Body of pancreas (tissue), 4 donors: ENCODE data around the gene CCDC60. TPM values are rescaled to one million over a fixed set of nuclear protein-coding genes. Genes with fewer than 3 reads are reported as not detected.

ENCODE experiments used
- ATAC-seq: fragments of 150-250 bp; one replicate; pipeline ENCODE4 v1.9.1; 2016
- DNase-seq, 4 donors: peaks; one replicate each; pipeline ENCODE4 v3.0.0-alpha.2; 2019
- H3K27ac ChIP-seq, 4 donors: fragments of 200-600 bp; sonication (generic); 1 replicate in 3 of 4; 2 replicates in 1 of 4; pipeline versions ENCODE4 v1.5.1 to v1.6.1; 2016 to 2019; ENCODE audit warnings: mild to moderate bottlenecking in 1 of 4, mixed read lengths in 1 of 4, moderate library complexity in 1 of 4
- H3K27me3 ChIP-seq, 2 donors: fragments of 200-600 bp; sonication (generic); one replicate each; pipeline ENCODE4 v1.6.0; 2016; ENCODE audit warnings: mild to moderate bottlenecking in 1 of 2
- H3K36me3 ChIP-seq, 2 donors: fragments of 200-600 bp; sonication (generic); replicated peaks in 1 of 2; 2 replicates each; pipeline ENCODE4 v1.5.1; 2016; ENCODE audit warnings: low read depth in 2 of 2; ENCODE audit not compliant: insufficient read depth in 1 of 2
- H3K4me1 ChIP-seq: fragments of 200-600 bp; sonication (generic); one replicate; pipeline ENCODE4 v1.6.0; 2016
- H3K4me3 ChIP-seq, 2 donors: fragments of 200-600 bp; sonication (generic); 1 replicate in 1 of 2; 2 replicates in 1 of 2; pipeline ENCODE4 v1.5.1; 2016 to 2019
- H3K9me3 ChIP-seq, 3 donors: fragments of 200-600 bp; sonication (generic); 1 replicate in 2 of 3; 2 replicates in 1 of 3; pipeline ENCODE4 v1.5.1; 2016
- POLR2A ChIP-seq, 3 donors: fragments of 450-650 bp; IDR thresholded peaks; one replicate each; pipeline ENCODE4 v1.6.1; 2016; ENCODE audit warnings: antibody characterized with exemption in 3 of 3, mild to moderate bottlenecking in 2 of 3
- WGBS, 2 donors: methylation state at CpG; one replicate each; pipeline ENCODE4 v1.1.5; 2017; 5-methylcytosine and 5-hydroxymethylcytosine counted together
- intact Hi-C: fragments of 100-400 bp; cut with DNase I; formaldehyde crosslinking; loops from one replicate; pipeline ENCODE4 v1.15.1; 2023
- total RNA-seq, 2 donors: library from RNA; depleted of rRNA; stranded (reverse); fragments of >200 nt; gene quantifications; one replicate each; pipeline ENCODE4 v1.1.0, GENCODE V29; 2016
- TF ChIP-seq, protein P1 (sequence below), 7 experiments: fragments of 450-650 bp in 4 of 7; fragments of 200-600 bp in 3 of 7; sonication (generic) in 3 of 7; IDR thresholded peaks; one replicate each; pipeline ENCODE4 v1.5.1; 2016 to 2019; ENCODE audit warnings: antibody characterized with exemption in 7 of 7

The CCDC60 gene
- total RNA-seq, 2 donors from 2014 or later = not detected

DNA sequence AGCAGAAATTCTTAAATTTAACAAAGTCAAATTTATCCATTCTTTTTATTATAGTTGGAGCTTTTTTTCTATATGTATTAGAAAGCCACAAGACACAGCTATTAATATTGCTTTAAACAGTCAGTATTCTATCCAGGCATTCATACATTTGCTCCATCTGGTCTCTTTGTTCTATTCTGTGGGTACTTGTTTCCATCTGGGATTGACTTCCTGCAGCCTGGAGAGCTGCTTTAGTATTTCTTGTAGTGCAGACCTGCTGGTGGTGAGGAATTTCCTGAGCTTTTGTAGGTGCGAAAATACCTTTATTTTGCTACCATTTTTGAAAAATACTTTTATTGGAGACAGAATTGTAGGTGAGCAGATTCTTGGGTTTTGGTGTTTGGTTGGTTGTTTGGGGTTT is 29.0 kb downstream of the CCDC60 start:
- Histone ChIP-seq H3K9me3 (no peaks in the 10 kb centered on the region), H3K4me1 (no peaks in the 10 kb centered on the region), H3K27me3 (no peaks in the 10 kb centered on the region), H3K36me3 (no peaks in the 10 kb centered on the region), H3K4me3 (no peak overlapping the region), H3K27ac (no peak overlapping the region)
- ATAC-seq = no peak
- no peak for TF ChIP-seq POLR2A (IDR thresholded peaks at IDR 0.05)
- TF ChIP-seq, protein P1, sequence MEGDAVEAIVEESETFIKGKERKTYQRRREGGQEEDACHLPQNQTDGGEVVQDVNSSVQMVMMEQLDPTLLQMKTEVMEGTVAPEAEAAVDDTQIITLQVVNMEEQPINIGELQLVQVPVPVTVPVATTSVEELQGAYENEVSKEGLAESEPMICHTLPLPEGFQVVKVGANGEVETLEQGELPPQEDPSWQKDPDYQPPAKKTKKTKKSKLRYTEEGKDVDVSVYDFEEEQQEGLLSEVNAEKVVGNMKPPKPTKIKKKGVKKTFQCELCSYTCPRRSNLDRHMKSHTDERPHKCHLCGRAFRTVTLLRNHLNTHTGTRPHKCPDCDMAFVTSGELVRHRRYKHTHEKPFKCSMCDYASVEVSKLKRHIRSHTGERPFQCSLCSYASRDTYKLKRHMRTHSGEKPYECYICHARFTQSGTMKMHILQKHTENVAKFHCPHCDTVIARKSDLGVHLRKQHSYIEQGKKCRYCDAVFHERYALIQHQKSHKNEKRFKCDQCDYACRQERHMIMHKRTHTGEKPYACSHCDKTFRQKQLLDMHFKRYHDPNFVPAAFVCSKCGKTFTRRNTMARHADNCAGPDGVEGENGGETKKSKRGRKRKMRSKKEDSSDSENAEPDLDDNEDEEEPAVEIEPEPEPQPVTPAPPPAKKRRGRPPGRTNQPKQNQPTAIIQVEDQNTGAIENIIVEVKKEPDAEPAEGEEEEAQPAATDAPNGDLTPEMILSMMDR (IDR thresholded peaks at IDR 0.05) = no peak
- intact Hi-C loops = no loop called here
- 61 to 68% methylated on average over 1 of the region's 1 CpG for WGBS, 2 donors
- DNase-seq = no peak

DNA sequence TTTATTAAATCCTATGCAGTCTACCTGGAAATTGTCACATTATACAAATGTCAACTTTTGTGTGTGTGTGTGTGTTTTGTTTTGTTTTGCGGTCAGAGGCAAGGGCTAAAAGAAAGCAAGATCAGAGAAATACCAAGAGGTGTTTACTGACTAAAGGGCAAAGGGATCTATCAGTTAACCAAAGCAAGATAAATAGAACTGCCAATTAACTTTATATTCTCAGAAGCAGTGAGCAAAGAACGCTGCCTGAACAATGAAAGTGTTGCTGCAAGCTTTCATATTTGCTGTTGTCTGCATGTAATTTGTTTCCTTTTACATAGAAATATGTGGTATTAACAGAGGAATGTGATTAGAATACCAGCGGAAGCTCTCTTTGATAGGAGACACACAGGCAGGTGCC is 30.9 kb downstream of the CCDC60 start:
- Histone ChIP-seq H3K36me3 (no peaks in the 10 kb centered on the region), H3K27ac (no peak overlapping the region), H3K4me3 (no peak overlapping the region), H3K9me3 (no peaks in the 10 kb centered on the region), H3K4me1 (no peaks in the 10 kb centered on the region), H3K27me3 (no peaks in the 10 kb centered on the region)
- ATAC-seq (no peak), DNase-seq (no peak)
- no peak for TF ChIP-seq POLR2A (IDR thresholded peaks at IDR 0.05)
- TF ChIP-seq, protein P1 (IDR thresholded peaks at IDR 0.05) = no peak
- WGBS, 2 donors = 12 to 16% methylated on average over 3 of the region's 3 CpGs
- intact Hi-C loops = no loop called here

DNA sequence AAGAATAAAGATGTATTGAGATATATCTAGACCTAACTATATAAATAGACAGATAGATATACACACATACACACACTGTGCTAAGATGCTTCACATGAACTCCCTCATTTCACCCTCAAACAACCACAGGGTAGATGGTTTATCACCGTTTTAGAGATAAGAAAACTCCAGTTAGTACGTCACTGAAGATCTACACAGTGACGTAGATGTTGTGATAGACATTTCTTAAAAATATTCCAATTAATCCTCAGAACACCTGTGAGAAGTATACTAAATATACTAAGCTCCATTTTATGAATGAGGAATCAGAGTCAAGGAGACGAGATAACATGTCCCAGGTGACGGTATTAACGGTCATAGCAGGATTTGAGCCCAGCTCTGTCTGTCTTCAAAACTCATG is 31.5 kb downstream of the CCDC60 start:
- 59 to 60% methylated on average over 6 of the region's 6 CpGs for WGBS, 2 donors

DNA sequence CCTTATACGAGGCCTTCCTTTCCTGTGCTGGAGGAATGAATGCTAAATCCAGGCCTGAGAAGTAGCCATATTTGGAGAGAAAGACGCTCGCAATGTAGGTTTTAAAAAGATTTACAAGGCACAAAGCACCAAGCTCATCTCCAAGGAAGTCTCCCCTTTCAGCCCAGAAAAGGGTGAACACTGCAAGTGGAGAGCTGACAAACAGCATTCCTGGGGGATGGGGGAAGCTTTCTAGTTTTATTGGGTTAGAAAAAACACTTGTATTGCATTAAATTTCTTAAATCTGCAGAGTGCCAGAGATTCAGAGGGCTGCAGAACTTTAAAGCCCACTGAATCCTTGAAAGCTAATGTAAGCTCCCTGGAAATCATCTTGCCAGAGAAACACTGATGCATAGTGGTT is 34.6 kb downstream of the CCDC60 start:
- Histone ChIP-seq H3K4me3 (no peak overlapping the region), H3K27ac (no peak overlapping the region), H3K9me3 (no peaks in the 10 kb centered on the region), H3K27me3 (no peaks in the 10 kb centered on the region), H3K36me3 (no peaks in the 10 kb centered on the region), H3K4me1 (no peaks in the 10 kb centered on the region)
- WGBS, 2 donors = 67 to 76% methylated on average over 3 of the region's 3 CpGs
- DNase-seq = no peak
- TF ChIP-seq, protein P1 (IDR thresholded peaks at IDR 0.05) = no peak
- ATAC-seq = no peak
- intact Hi-C loops = no loop called here

More for the DNA sequence above, 31.5 kb downstream of the CCDC60 start:
- Histone ChIP-seq H3K27me3 (no peaks in the 10 kb centered on the region), H3K9me3 (no peaks in the 10 kb centered on the region), H3K27ac (no peak overlapping the region), H3K4me3 (no peak overlapping the region), H3K4me1 (no peaks in the 10 kb centered on the region), H3K36me3 (no peaks in the 10 kb centered on the region)
- no peak for ATAC-seq
- intact Hi-C loops = no loop called here
- no peak for DNase-seq
- TF ChIP-seq POLR2A (IDR thresholded peaks at IDR 0.05) = no peak
- TF ChIP-seq, protein P1 (IDR thresholded peaks at IDR 0.05) = no peak

DNA sequence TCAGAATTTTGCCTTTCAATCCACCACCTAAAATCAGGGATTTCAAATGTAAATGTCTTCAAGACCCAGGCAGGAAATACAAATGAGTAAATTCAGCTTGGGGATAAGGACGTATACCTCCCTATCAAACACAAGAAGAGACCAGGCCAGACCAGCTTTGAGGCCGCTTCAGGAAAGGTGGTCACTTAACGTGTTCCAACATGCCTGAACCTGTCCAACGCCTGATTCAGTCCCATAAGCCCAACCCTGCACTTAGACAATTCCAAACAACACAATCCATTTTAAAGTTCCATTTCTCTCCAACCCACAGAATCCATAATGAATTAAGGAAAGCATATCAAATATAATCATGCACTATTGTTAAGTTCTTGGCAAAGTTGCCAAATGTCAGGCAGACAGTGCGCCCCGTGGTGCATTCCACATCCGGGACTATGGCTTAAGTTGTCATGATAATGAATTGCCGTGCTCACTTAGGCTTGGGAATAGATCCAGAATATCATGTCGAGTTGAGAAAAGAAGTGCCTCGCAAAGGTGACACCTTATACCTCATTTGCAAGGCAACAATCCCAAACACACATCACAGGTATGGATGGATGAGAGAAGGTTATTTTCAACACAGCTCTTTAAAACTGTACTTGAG is 35.5 kb downstream of the CCDC60 start:
- no peak overlapping the region for H3K27ac ChIP-seq
- H3K4me1 ChIP-seq = no peaks in the 10 kb centered on the region
- no peak for DNase-seq
- no peaks in the 10 kb centered on the region for H3K27me3 ChIP-seq
- 49 to 58% methylated on average over 10 of the region's 10 CpGs for WGBS, 2 donors
- no peaks in the 10 kb centered on the region for H3K36me3 ChIP-seq
- H3K9me3 ChIP-seq = no peaks in the 10 kb centered on the region
- H3K4me3 ChIP-seq = no peak overlapping the region
- no peak for ATAC-seq
- no peak for TF ChIP-seq POLR2A (IDR thresholded peaks at IDR 0.05)
- TF ChIP-seq, protein P1 (IDR thresholded peaks at IDR 0.05) = no peak
- intact Hi-C loops = no loop called here
